Esophagus squamous epithelium (tissue), 5 donors: ENCODE results near the gene LDB2. TPM values are rescaled to one million over a fixed set of nuclear protein-coding genes. Genes with fewer than 3 reads are reported as not detected.

Experiments
- DNase-seq: peaks from one replicate; lab custom pipeline; 2025; lab: John Stamatoyannopoulos, UW
- H3K27ac ChIP-seq, 4 donors: fragments of 200-600 bp; sonication (generic); one replicate each; pipeline ENCODE4 v1.5.1; 2016 to 2019; ENCODE audit warnings: mild to moderate bottlenecking in 1 of 4
- H3K27me3 ChIP-seq, 4 donors: fragments of 200-600 bp; sonication (generic); 1 replicate in 3 of 4; 2 replicates in 1 of 4; pipeline versions ENCODE4 v1.5.1 to v1.6.0; 2017 to 2021; ENCODE audit warnings: antibody characterized with exemption in 1 of 4
- H3K36me3 ChIP-seq, 3 donors: fragments of 200-600 bp; sonication (generic); one replicate each; pipeline ENCODE4 v1.5.1; 2016 to 2019
- H3K4me1 ChIP-seq, 3 donors: fragments of 200-600 bp; sonication (generic); one replicate each; pipeline ENCODE4 v1.5.1; 2017 to 2019
- H3K4me3 ChIP-seq, 4 donors: fragments of 200-600 bp; sonication (generic); 1 replicate in 3 of 4; 2 replicates in 1 of 4; pipeline ENCODE4 v1.5.1; 2016 to 2019; ENCODE audit warnings: mild to moderate bottlenecking in 2 of 4, moderate library complexity in 1 of 4
- H3K9me3 ChIP-seq, 3 donors: fragments of 200-600 bp; sonication (generic); one replicate each; pipeline ENCODE4 v1.5.1; 2016 to 2019
- CTCF ChIP-seq, 6 experiments: fragments of 450-650 bp in 4 of 6; fragments of 200-600 bp in 2 of 6; sonication (generic) in 2 of 6; IDR thresholded peaks; one replicate each; pipeline ENCODE4 v1.5.1; 2016 to 2019; ENCODE audit warnings: antibody characterized with exemption in 6 of 6, mild to moderate bottlenecking in 4 of 6, moderate library complexity in 4 of 6
- POLR2A ChIP-seq, 4 donors: fragments of 450-650 bp; IDR thresholded peaks; one replicate each; pipeline ENCODE4 v1.6.1; 2017; ENCODE audit warnings: antibody characterized with exemption in 4 of 4, mild to moderate bottlenecking in 4 of 4, moderate library complexity in 3 of 4
- WGBS, 2 donors: methylation state at CpG; one replicate each; pipeline ENCODE4 v1.1.5; 2018; 5-methylcytosine and 5-hydroxymethylcytosine counted together
- intact Hi-C: fragments of 100-400 bp; cut with DNase I; formaldehyde crosslinking; loops from one replicate; pipeline ENCODE4 v1.15.0; 2022
- total RNA-seq, 4 donors: library from RNA; depleted of rRNA; stranded (reverse); fragments of >200 nt; gene quantifications; one replicate each; pipeline ENCODE4 v1.1.0, GENCODE V29; 2016
- donor health status: DM: yes; HTN: yes; CAD: no.

Gene LDB2
- total RNA-seq, 4 donors from 2014 or later, result 3.0 to 16.0 (median 5.9) TPM

- peak overlapping the region in 3 of 4 donors; percentile 42 to 47 (median 46) for H3K27ac ChIP-seq
- H3K4me3 ChIP-seq, result no peak overlapping the region
- TF ChIP-seq POLR2A (IDR thresholded peaks at IDR 0.05) (no peak), CTCF (IDR thresholded peaks at IDR 0.05) (no peak)
- H3K36me3 ChIP-seq, result no peaks in the 10 kb centered on the region
- no peaks in the 10 kb centered on the region for H3K9me3 ChIP-seq
- WGBS, 2 donors, result 41 to 51% methylated on average over 9 of the region's 9 CpGs
- intact Hi-C loops, result no loop called here
- H3K27me3 ChIP-seq, result no peaks in the 10 kb centered on the region
- peaks cover 0 to 6% (median 0%) of the 10 kb centered on the region in 3 donors for H3K4me1 ChIP-seq
- DNase-seq, result no peak
Observed at GRCh38 chr4:16858275-16858752, 40.1 kb downstream of the LDB2 start.

GRCh38 chr4:16857425-16857824 lies 41.0 kb downstream of the LDB2 start:
- H3K27me3 ChIP-seq, result no peaks in the 10 kb centered on the region
- TF ChIP-seq CTCF (IDR thresholded peaks at IDR 0.05) (no peak), POLR2A (IDR thresholded peaks at IDR 0.05) (no peak)
- WGBS, 2 donors, result 50 to 71% methylated on average over 3 to 5 of the region's 5 CpGs
- no peak overlapping the region for H3K4me3 ChIP-seq
- no peaks in the 10 kb centered on the region for H3K9me3 ChIP-seq
- DNase-seq, result no peak
- no peaks in the 10 kb centered on the region for H3K36me3 ChIP-seq
- H3K27ac ChIP-seq, result peak overlapping the region in 3 of 4 donors; percentile 42 to 47 (median 46)
- intact Hi-C loops, result no loop called here
- peaks cover 0 to 6% (median 0%) of the 10 kb centered on the region in 3 donors for H3K4me1 ChIP-seq

GRCh38 chr4:16853640-16854039 lies 44.8 kb downstream of the LDB2 start:
- no peak overlapping the region for H3K27ac ChIP-seq
- WGBS, 2 donors, result 81 to 89% methylated on average over 2 of the region's 2 CpGs

GRCh38 chr4:16852644-16853043 lies 45.8 kb downstream of the LDB2 start:
- Histone ChIP-seq H3K4me1 (no peaks in the 10 kb centered on the region), H3K27ac (no peak overlapping the region), H3K36me3 (no peaks in the 10 kb centered on the region), H3K9me3 (no peaks in the 10 kb centered on the region), H3K4me3 (no peak overlapping the region), H3K27me3 (no peaks in the 10 kb centered on the region)
- intact Hi-C loops, result no loop called here
- TF ChIP-seq POLR2A (IDR thresholded peaks at IDR 0.05) (no peak), CTCF (IDR thresholded peaks at IDR 0.05) (no peak)
- no peak for DNase-seq

More at GRCh38 chr4:16853640-16854039, 44.8 kb downstream of the LDB2 start:
- TF ChIP-seq CTCF (IDR thresholded peaks at IDR 0.05) (no peak), POLR2A (IDR thresholded peaks at IDR 0.05) (no peak)
- Histone ChIP-seq H3K36me3 (no peaks in the 10 kb centered on the region), H3K27me3 (no peaks in the 10 kb centered on the region), H3K4me3 (no peak overlapping the region), H3K9me3 (no peaks in the 10 kb centered on the region), H3K4me1 (no peaks in the 10 kb centered on the region)
- no peak for DNase-seq
- intact Hi-C loops, result no loop called here

GRCh38 chr4:16852228-16852627 lies 46.2 kb downstream of the LDB2 start:
- Histone ChIP-seq H3K27ac (no peak overlapping the region), H3K27me3 (no peaks in the 10 kb centered on the region), H3K9me3 (no peaks in the 10 kb centered on the region), H3K4me1 (no peaks in the 10 kb centered on the region), H3K36me3 (no peaks in the 10 kb centered on the region), H3K4me3 (no peak overlapping the region)
- intact Hi-C loops, result no loop called here
- TF ChIP-seq POLR2A (IDR thresholded peaks at IDR 0.05), result no peak
- no peak for TF ChIP-seq CTCF (IDR thresholded peaks at IDR 0.05)
- DNase-seq, result no peak
- WGBS, 2 donors, result 62 to 64% methylated on average over 2 of the region's 2 CpGs
